Measurements from ENCODE around the gene CCL1.

Gene CCL1

GRCh38 chr17:34400301-34400931 is 37.4 kb upstream of the CCL1 start:
- no peak overlapping the region for H3K23ac ChIP-seq (ENCODE audit: low read length)
- no peaks in the 10 kb centered on the region for H3K9me3 ChIP-seq (ENCODE audit: insufficient read depth, low read depth, low read length)
- no peak for DNase-seq
- H3K4me3 ChIP-seq (ENCODE audit: low read depth, low read length): no peak overlapping the region
- no peak overlapping the region for H3K14ac ChIP-seq (ENCODE audit: low read length)
- no peaks in the 10 kb centered on the region for H3K79me1 ChIP-seq (ENCODE audit: low read length)
- H3K9ac ChIP-seq (ENCODE audit: low read length): no peak overlapping the region
- H2BK120ac ChIP-seq (ENCODE audit: insufficient read depth, low read length, poor library complexity): no peak overlapping the region
- no peak overlapping the region for H2BK12ac ChIP-seq (ENCODE audit: low read length)
- no peaks in the 10 kb centered on the region for H3K79me2 ChIP-seq (ENCODE audit: control insufficient read depth, insufficient read depth, low read length, poor library complexity)
- no peak overlapping the region for H3K4ac ChIP-seq (ENCODE audit: low read depth, low read length)
- H3K4me1 ChIP-seq (ENCODE audit: control insufficient read depth in 1 of 2, insufficient read depth in 2 of 2, low read length in 2 of 2): no peaks in the 10 kb centered on the region
- no peaks in the 10 kb centered on the region for H3K27me3 ChIP-seq (ENCODE audit: insufficient read depth, low read length)
- H2AFZ ChIP-seq (ENCODE audit: insufficient read depth, low read length, poor library complexity): no peak overlapping the region
- no peak overlapping the region for H4K8ac ChIP-seq (ENCODE audit: low read depth, low read length)
- H3K18ac ChIP-seq (ENCODE audit: low read length): no peak overlapping the region
- H4K12ac ChIP-seq (ENCODE audit: low read depth, low read length): no peak overlapping the region
- H3K4me2 ChIP-seq (ENCODE audit: low read length): no peak overlapping the region
- H4K91ac ChIP-seq (ENCODE audit: low read depth, low read length): no peak overlapping the region
- WGBS (ENCODE audit: extremely low coverage, insufficient coverage, insufficient read length): no CpG with 5 or more reads among the region's 10 CpGs
- H3K36me3 ChIP-seq (ENCODE audit: control insufficient read depth in 1 of 2, insufficient read depth in 2 of 2, low read length in 2 of 2): no peaks in the 10 kb centered on the region
- H2BK5ac ChIP-seq (ENCODE audit: low read depth, low read length, poor library complexity): no peak overlapping the region
- H3K27ac ChIP-seq (ENCODE audit: low read depth, low read length): no peak overlapping the region
- no peak overlapping the region for H2AK5ac ChIP-seq (ENCODE audit: low read length)

GRCh38 chr17:34399725-34400124 is 36.7 kb upstream of the CCL1 start:
- no peaks in the 10 kb centered on the region for H3K4me1 ChIP-seq (ENCODE audit: control insufficient read depth in 1 of 2, insufficient read depth in 2 of 2, low read length in 2 of 2)
- H4K12ac ChIP-seq (ENCODE audit: low read depth, low read length): no peak overlapping the region
- H3K79me2 ChIP-seq (ENCODE audit: control insufficient read depth, insufficient read depth, low read length, poor library complexity): no peaks in the 10 kb centered on the region
- no peak overlapping the region for H3K27ac ChIP-seq (ENCODE audit: low read depth, low read length)
- no peaks in the 10 kb centered on the region for H3K79me1 ChIP-seq (ENCODE audit: low read length)
- no peak overlapping the region for H3K4ac ChIP-seq (ENCODE audit: low read depth, low read length)
- no peak for DNase-seq
- no peak overlapping the region for H2AFZ ChIP-seq (ENCODE audit: insufficient read depth, low read length, poor library complexity)
- WGBS (ENCODE audit: extremely low coverage, insufficient coverage, insufficient read length): no CpG with 5 or more reads among the region's 1 CpG
- no peak overlapping the region for H3K9ac ChIP-seq (ENCODE audit: low read length)
- H2AK5ac ChIP-seq (ENCODE audit: low read length): no peak overlapping the region
- no peak overlapping the region for H3K23ac ChIP-seq (ENCODE audit: low read length)
- H4K8ac ChIP-seq (ENCODE audit: low read depth, low read length): no peak overlapping the region
- no peak overlapping the region for H3K14ac ChIP-seq (ENCODE audit: low read length)
- H3K36me3 ChIP-seq (ENCODE audit: control insufficient read depth in 1 of 2, insufficient read depth in 2 of 2, low read length in 2 of 2): no peaks in the 10 kb centered on the region
- no peak overlapping the region for H2BK5ac ChIP-seq (ENCODE audit: low read depth, low read length, poor library complexity)
- H2BK120ac ChIP-seq (ENCODE audit: insufficient read depth, low read length, poor library complexity): no peak overlapping the region
- H3K18ac ChIP-seq (ENCODE audit: low read length): no peak overlapping the region
- no peak overlapping the region for H3K4me3 ChIP-seq (ENCODE audit: low read depth, low read length)
- H2BK12ac ChIP-seq (ENCODE audit: low read length): no peak overlapping the region
- no peak overlapping the region for H3K4me2 ChIP-seq (ENCODE audit: low read length)
- no peaks in the 10 kb centered on the region for H3K9me3 ChIP-seq (ENCODE audit: insufficient read depth, low read depth, low read length)
- no peak overlapping the region for H4K91ac ChIP-seq (ENCODE audit: low read depth, low read length)
- H3K27me3 ChIP-seq (ENCODE audit: insufficient read depth, low read length): no peaks in the 10 kb centered on the region

GRCh38 chr17:34398990-34399389 is 36.0 kb upstream of the CCL1 start:
- Histone ChIP-seq H3K9me3 (ENCODE audit: insufficient read depth, low read depth, low read length) (no peaks in the 10 kb centered on the region), H3K4ac (ENCODE audit: low read depth, low read length) (no peak overlapping the region), H3K9ac (ENCODE audit: low read length) (no peak overlapping the region), H4K12ac (ENCODE audit: low read depth, low read length) (no peak overlapping the region), H3K4me3 (ENCODE audit: low read depth, low read length) (no peak overlapping the region), H2AK5ac (ENCODE audit: low read length) (no peak overlapping the region), H3K36me3 (ENCODE audit: control insufficient read depth in 1 of 2, insufficient read depth in 2 of 2, low read length in 2 of 2) (no peaks in the 10 kb centered on the region), H2BK120ac (ENCODE audit: insufficient read depth, low read length, poor library complexity) (no peak overlapping the region), H4K8ac (ENCODE audit: low read depth, low read length) (no peak overlapping the region), H2BK12ac (ENCODE audit: low read length) (no peak overlapping the region), H3K79me2 (ENCODE audit: control insufficient read depth, insufficient read depth, low read length, poor library complexity) (no peaks in the 10 kb centered on the region), H2AFZ (ENCODE audit: insufficient read depth, low read length, poor library complexity) (no peak overlapping the region), H3K14ac (ENCODE audit: low read length) (no peak overlapping the region), H2BK5ac (ENCODE audit: low read depth, low read length, poor library complexity) (no peak overlapping the region), H3K27ac (ENCODE audit: low read depth, low read length) (no peak overlapping the region), H3K18ac (ENCODE audit: low read length) (no peak overlapping the region), H4K91ac (ENCODE audit: low read depth, low read length) (no peak overlapping the region), H3K79me1 (ENCODE audit: low read length) (no peaks in the 10 kb centered on the region), H3K4me1 (ENCODE audit: control insufficient read depth in 1 of 2, insufficient read depth in 2 of 2, low read length in 2 of 2) (no peaks in the 10 kb centered on the region), H3K23ac (ENCODE audit: low read length) (no peak overlapping the region), H3K4me2 (ENCODE audit: low read length) (no peak overlapping the region), H3K27me3 (ENCODE audit: insufficient read depth, low read length) (no peaks in the 10 kb centered on the region)
- WGBS (ENCODE audit: extremely low coverage, insufficient coverage, insufficient read length): no CpG with 5 or more reads among the region's 2 CpGs
- DNase-seq: peak in 1 of 2 donors; percentile 6

- no peak overlapping the region for H3K23ac ChIP-seq (ENCODE audit: low read length)
- no peak overlapping the region for H2AK5ac ChIP-seq (ENCODE audit: low read length)
- H3K79me1 ChIP-seq (ENCODE audit: low read length): no peaks in the 10 kb centered on the region
- H4K8ac ChIP-seq (ENCODE audit: low read depth, low read length): no peak overlapping the region
- no peak overlapping the region for H3K4ac ChIP-seq (ENCODE audit: low read depth, low read length)
- H3K27me3 ChIP-seq (ENCODE audit: insufficient read depth, low read length): no peaks in the 10 kb centered on the region
- no peak overlapping the region for H3K4me2 ChIP-seq (ENCODE audit: low read length)
- H4K12ac ChIP-seq (ENCODE audit: low read depth, low read length): no peak overlapping the region
- H2BK5ac ChIP-seq (ENCODE audit: low read depth, low read length, poor library complexity): no peak overlapping the region
- H3K18ac ChIP-seq (ENCODE audit: low read length): no peak overlapping the region
- no peak overlapping the region for H3K4me3 ChIP-seq (ENCODE audit: low read depth, low read length)
- DNase-seq: no peak
- no peak overlapping the region for H2BK120ac ChIP-seq (ENCODE audit: insufficient read depth, low read length, poor library complexity)
- no peaks in the 10 kb centered on the region for H3K4me1 ChIP-seq (ENCODE audit: control insufficient read depth in 1 of 2, insufficient read depth in 2 of 2, low read length in 2 of 2)
- H2AFZ ChIP-seq (ENCODE audit: insufficient read depth, low read length, poor library complexity): no peak overlapping the region
- no peak overlapping the region for H3K14ac ChIP-seq (ENCODE audit: low read length)
- no peak overlapping the region for H3K9ac ChIP-seq (ENCODE audit: low read length)
- H3K36me3 ChIP-seq (ENCODE audit: control insufficient read depth in 1 of 2, insufficient read depth in 2 of 2, low read length in 2 of 2): no peaks in the 10 kb centered on the region
- H3K79me2 ChIP-seq (ENCODE audit: control insufficient read depth, insufficient read depth, low read length, poor library complexity): no peaks in the 10 kb centered on the region
- H3K9me3 ChIP-seq (ENCODE audit: insufficient read depth, low read depth, low read length): no peaks in the 10 kb centered on the region
- H4K91ac ChIP-seq (ENCODE audit: low read depth, low read length): no peak overlapping the region
- no peak overlapping the region for H3K27ac ChIP-seq (ENCODE audit: low read depth, low read length)
- H2BK12ac ChIP-seq (ENCODE audit: low read length): no peak overlapping the region
Observed at GRCh38 chr17:34397265-34397664, 34.2 kb upstream of the CCL1 start.

Data from trophoblast cell (in vitro differentiated cells and primary cell).